ENCODE data around the gene ACOX2.

Gene ACOX2

GRCh38 chr3:58559586-58559985, 22.6 kb upstream of the ACOX2 start:
- no peaks in the 10 kb centered on the region for H4K20me1 ChIP-seq (ENCODE audit: insufficient read depth, low read length)
- TF ChIP-seq EZH2 (IDR thresholded peaks at IDR 0.05; ENCODE audit: borderline replicate concordance, low read length), result no peak
- no peak for TF ChIP-seq CTCF (IDR thresholded peaks at IDR 0.05; ENCODE audit: low read length)

GRCh38 chr3:58557491-58557890, 20.5 kb upstream of the ACOX2 start:
- Histone ChIP-seq H3K4me1 (ENCODE audit: insufficient read depth, low read length, severe bottlenecking) (no peaks in the 10 kb centered on the region), H3K9ac (ENCODE audit: low read length) (no peak overlapping the region), H3F3A (ENCODE audit: insufficient read depth, low read length) (no peaks in the 10 kb centered on the region), H3K79me2 (ENCODE audit: insufficient read depth, low read length) (no peaks in the 10 kb centered on the region), H3K9me2 (ENCODE audit: low read depth, low read length) (no peaks in the 10 kb centered on the region), H2AFZ (ENCODE audit: low read length) (no peak overlapping the region), H3K27ac (ENCODE audit: low read depth, low read length, poor library complexity, severe bottlenecking) (no peak overlapping the region), H3K36me3 (ENCODE audit: insufficient read depth, low read length) (no peaks in the 10 kb centered on the region), H3K4me2 (ENCODE audit: low read length) (no peak overlapping the region), H3K9me3 (ENCODE audit: low read length) (no peaks in the 10 kb centered on the region), H3K4me3 (ENCODE audit: low read depth, low read length, poor library complexity, severe bottlenecking) (no peak overlapping the region), H4K20me1 (ENCODE audit: insufficient read depth, low read length) (no peaks in the 10 kb centered on the region), H3K27me3 (ENCODE audit: insufficient read depth, low read length) (no peaks in the 10 kb centered on the region)
- TF ChIP-seq CTCF (IDR thresholded peaks at IDR 0.05; ENCODE audit: low read length) (no peak), EZH2 (IDR thresholded peaks at IDR 0.05; ENCODE audit: borderline replicate concordance, low read length) (no peak)

More at GRCh38 chr3:58559586-58559985, 22.6 kb upstream of the ACOX2 start:
- Histone ChIP-seq H3K9ac (ENCODE audit: low read length) (no peak overlapping the region), H2AFZ (ENCODE audit: low read length) (no peak overlapping the region), H3K4me2 (ENCODE audit: low read length) (no peak overlapping the region), H3K27ac (ENCODE audit: low read depth, low read length, poor library complexity, severe bottlenecking) (no peak overlapping the region), H3K9me2 (ENCODE audit: low read depth, low read length) (no peaks in the 10 kb centered on the region), H3K79me2 (ENCODE audit: insufficient read depth, low read length) (no peaks in the 10 kb centered on the region), H3K4me1 (ENCODE audit: insufficient read depth, low read length, severe bottlenecking) (no peaks in the 10 kb centered on the region), H3K36me3 (ENCODE audit: insufficient read depth, low read length) (no peaks in the 10 kb centered on the region), H3K9me3 (ENCODE audit: low read length) (no peaks in the 10 kb centered on the region), H3K27me3 (ENCODE audit: insufficient read depth, low read length) (no peaks in the 10 kb centered on the region), H3K4me3 (ENCODE audit: low read depth, low read length, poor library complexity, severe bottlenecking) (no peak overlapping the region), H3F3A (ENCODE audit: insufficient read depth, low read length) (no peaks in the 10 kb centered on the region)

GRCh38 chr3:58556761-58557221, 19.8 kb upstream of the ACOX2 start:
- Histone ChIP-seq H3K9me2 (ENCODE audit: low read depth, low read length) (no peaks in the 10 kb centered on the region), H3K36me3 (ENCODE audit: insufficient read depth, low read length) (no peaks in the 10 kb centered on the region), H2AFZ (ENCODE audit: low read length) (no peak overlapping the region), H3K79me2 (ENCODE audit: insufficient read depth, low read length) (no peaks in the 10 kb centered on the region), H3K9ac (ENCODE audit: low read length) (no peak overlapping the region), H3K4me1 (ENCODE audit: insufficient read depth, low read length, severe bottlenecking) (no peaks in the 10 kb centered on the region), H3K27me3 (ENCODE audit: insufficient read depth, low read length) (no peaks in the 10 kb centered on the region), H3K4me2 (ENCODE audit: low read length) (no peak overlapping the region), H3F3A (ENCODE audit: insufficient read depth, low read length) (no peaks in the 10 kb centered on the region), H3K27ac (ENCODE audit: low read depth, low read length, poor library complexity, severe bottlenecking) (no peak overlapping the region), H3K9me3 (ENCODE audit: low read length) (no peaks in the 10 kb centered on the region), H3K4me3 (ENCODE audit: low read depth, low read length, poor library complexity, severe bottlenecking) (no peak overlapping the region), H4K20me1 (ENCODE audit: insufficient read depth, low read length) (no peaks in the 10 kb centered on the region)
- TF ChIP-seq CTCF (IDR thresholded peaks at IDR 0.05; ENCODE audit: low read length), result no peak
- no peak for TF ChIP-seq EZH2 (IDR thresholded peaks at IDR 0.05; ENCODE audit: borderline replicate concordance, low read length)
